Stimulated activated CD8-positive, alpha-beta memory T cell treated with anti-CD3 and anti-CD28 coated beads, Interleukin-4, amount 100 ng/mL, for 48 hours (primary cell): ENCODE data around the gene CD8B.

ENCODE experiments used
- DNase-seq: peaks from one replicate; pipeline ENCODE4 v3.0.0-alpha.2; 2020

Gene CD8B

DNA sequence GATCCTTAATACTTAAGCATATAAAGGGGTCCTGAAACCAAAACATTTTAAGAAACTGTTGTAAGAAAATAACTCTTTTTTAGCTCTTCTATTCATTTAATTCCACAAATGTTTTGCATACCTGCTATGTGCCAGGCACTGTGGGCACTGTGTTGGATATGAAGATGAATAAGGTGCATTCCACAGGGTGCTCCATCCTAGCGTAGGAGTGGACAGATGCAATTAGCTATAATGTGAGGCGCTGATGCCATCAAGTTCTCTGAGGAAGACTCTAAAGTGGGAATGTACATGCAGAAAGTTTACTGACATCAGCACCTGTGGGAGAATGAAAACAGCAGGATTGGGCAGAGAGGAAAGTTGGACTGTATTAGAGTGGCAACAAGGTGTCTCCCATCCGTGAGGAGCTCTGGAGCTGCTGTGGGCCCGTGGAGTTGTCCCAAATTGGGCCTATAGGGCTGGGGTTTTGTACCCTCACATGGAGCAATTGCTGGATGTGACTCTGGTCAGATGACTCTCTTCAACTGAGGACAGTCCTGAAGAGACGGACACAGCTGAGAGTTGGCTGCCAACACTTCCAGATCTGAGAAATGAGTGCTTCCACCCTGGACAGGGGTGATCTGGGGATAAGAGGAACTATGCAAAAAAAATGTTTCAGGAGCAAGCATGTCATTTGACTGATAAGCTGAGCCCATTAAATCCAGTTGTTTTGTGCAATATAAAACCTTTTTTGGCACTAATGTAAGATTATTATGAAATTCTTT is 93.3 kb downstream of the CD8B start:
- no peak for DNase-seq
